Measurements from ENCODE around the gene PHF10.

- TF ChIP-seq CTCF (IDR thresholded peaks at IDR 0.05), result no peak
- TF ChIP-seq POLR2A (IDR thresholded peaks at IDR 0.05), result no peak
Observed at GRCh38 chr6:169695131-169695530, 29.2 kb downstream of the PHF10 start.

All from uterus (tissue), 2 donors.